ENCODE data around the gene RFTN1. TPM values are rescaled to one million over a fixed set of nuclear protein-coding genes. Genes with fewer than 3 reads are reported as not detected.

The RFTN1 gene
- total RNA-seq, 1 donor from 2014 or later, result 0.96 TPM

GRCh38 chr3:16506451-16506850 is 7.0 kb downstream of the RFTN1 start:
- no peak for DNase-seq (ENCODE audit: low spot score, unreplicated experiment)
- Mint-ChIP-seq H3K27ac (no peak overlapping the region), H3K4me3 (ENCODE audit: low read depth) (no peak overlapping the region), H3K36me3 (ENCODE audit: insufficient read depth) (no peaks in the 10 kb centered on the region), H3K27me3 (peaks cover 45% of the 10 kb centered on the region), H3K4me1 (ENCODE audit: low read depth) (no peaks in the 10 kb centered on the region), H3K9me3 (ENCODE audit: low read depth) (no peaks in the 10 kb centered on the region)
- TF ChIP-seq CTCF (IDR thresholded peaks at IDR 0.05; ENCODE audit: unreplicated experiment), result no peak

- Mint-ChIP-seq H3K27ac (no peak overlapping the region), H3K27me3 (peaks cover 33% of the 10 kb centered on the region), H3K9me3 (ENCODE audit: low read depth) (no peaks in the 10 kb centered on the region), H3K36me3 (ENCODE audit: insufficient read depth) (no peaks in the 10 kb centered on the region), H3K4me3 (ENCODE audit: low read depth) (no peak overlapping the region), H3K4me1 (ENCODE audit: low read depth) (no peaks in the 10 kb centered on the region)
- TF ChIP-seq CTCF (IDR thresholded peaks at IDR 0.05; ENCODE audit: unreplicated experiment), result no peak
- DNase-seq (ENCODE audit: low spot score, unreplicated experiment), result no peak
Measured at GRCh38 chr3:16504692-16505091, 8.8 kb downstream of the RFTN1 start.

- Mint-ChIP-seq H3K4me3 (ENCODE audit: low read depth) (no peak overlapping the region), H3K27ac (no peak overlapping the region), H3K36me3 (ENCODE audit: insufficient read depth) (no peaks in the 10 kb centered on the region), H3K9me3 (ENCODE audit: low read depth) (no peaks in the 10 kb centered on the region), H3K27me3 (peaks cover 32% of the 10 kb centered on the region), H3K4me1 (ENCODE audit: low read depth) (no peaks in the 10 kb centered on the region)
- TF ChIP-seq CTCF (IDR thresholded peaks at IDR 0.05; ENCODE audit: unreplicated experiment), result no peak
- DNase-seq (ENCODE audit: low spot score, unreplicated experiment), result no peak
Measured at GRCh38 chr3:16504242-16504641, 9.3 kb downstream of the RFTN1 start.

GRCh38 chr3:16503191-16503776 is 10.2 kb downstream of the RFTN1 start:
- TF ChIP-seq CTCF (IDR thresholded peaks at IDR 0.05; ENCODE audit: unreplicated experiment), result no peak
- Mint-ChIP-seq H3K4me1 (ENCODE audit: low read depth) (no peaks in the 10 kb centered on the region), H3K27me3 (peaks cover 32% of the 10 kb centered on the region), H3K36me3 (ENCODE audit: insufficient read depth) (no peaks in the 10 kb centered on the region), H3K9me3 (ENCODE audit: low read depth) (no peaks in the 10 kb centered on the region), H3K27ac (no peak overlapping the region), H3K4me3 (ENCODE audit: low read depth) (no peak overlapping the region)
- no peak for DNase-seq (ENCODE audit: low spot score, unreplicated experiment)

GRCh38 chr3:16502347-16502908 is 11.1 kb downstream of the RFTN1 start:
- no peaks in the 10 kb centered on the region for H3K36me3 Mint-ChIP-seq (ENCODE audit: insufficient read depth)
- DNase-seq (ENCODE audit: low spot score, unreplicated experiment), result no peak
- H3K4me1 Mint-ChIP-seq (ENCODE audit: low read depth), result no peaks in the 10 kb centered on the region
- TF ChIP-seq CTCF (IDR thresholded peaks at IDR 0.05; ENCODE audit: unreplicated experiment), result no peak
- no peak overlapping the region for H3K4me3 Mint-ChIP-seq (ENCODE audit: low read depth)
- peaks cover 28% of the 10 kb centered on the region for H3K27me3 Mint-ChIP-seq
- H3K9me3 Mint-ChIP-seq (ENCODE audit: low read depth), result no peaks in the 10 kb centered on the region
- H3K27ac Mint-ChIP-seq, result no peak overlapping the region
